H1 (cell line): ENCODE results near the gene TGFBR1. TPM values are rescaled to one million over a fixed set of nuclear protein-coding genes. Genes with fewer than 3 reads are reported as not detected.

ENCODE experiments used
- CTCF ChIA-PET: fragments of 300-600 bp; sonication (Branson Sonifier 250); formaldehyde crosslinking; loops from one replicate; lab custom pipeline; 2021; ENCODE audit not compliant: partially characterized antibody; lab: Charles Lee
- POLR2A ChIA-PET: fragments of 300-600 bp; sonication (Branson Sonifier 250); formaldehyde crosslinking; loops from one replicate; lab custom pipeline; 2021; ENCODE audit warnings: inconsistent platforms; ENCODE audit not compliant: partially characterized antibody; lab: Charles Lee
- DNase-seq, 2 experiments: peaks; one replicate each; pipeline versions ENCODE4 v3.0.0 to v3.0.0-alpha.2; 2010 to 2022; ENCODE audit warnings: low spot score in 2 of 2, low read depth in 1 of 2, mixed read lengths in 1 of 2
- FAIRE-seq: peaks from 2 replicates; lab custom pipeline; 2011; peaks lifted over from hg19 to GRCh38; lab: Jason Lieb, UNC
- H2AFZ ChIP-seq: 2 replicates; pipeline ENCODE4 v1.8.1; 2012; ENCODE audit warnings: low read length, inconsistent platforms
- H2AK5ac ChIP-seq: 2 replicates; pipeline ENCODE4 v1.6.1; 2013; ENCODE audit warnings: low read depth, low read length
- H2BK120ac ChIP-seq: replicated peaks from 2 replicates; pipeline ENCODE3; 2013; ENCODE audit warnings: low read depth, low read length, inconsistent platforms
- H2BK12ac ChIP-seq: 2 replicates; pipeline ENCODE4 v1.6.1; 2013; ENCODE audit warnings: low read depth, low read length
- H2BK15ac ChIP-seq: 2 replicates; pipeline ENCODE4 v1.6.1; 2013; ENCODE audit warnings: low read length
- H2BK20ac ChIP-seq: 2 replicates; pipeline ENCODE4 v1.6.1; 2013; ENCODE audit warnings: low read length
- H2BK5ac ChIP-seq: 2 replicates; pipeline ENCODE4 v1.6.1; 2013; ENCODE audit warnings: low read depth, low read length
- H3K14ac ChIP-seq: 2 replicates; pipeline ENCODE4 v1.6.1; 2013; ENCODE audit warnings: inconsistent platforms; ENCODE audit not compliant: insufficient read length
- H3K18ac ChIP-seq: 2 replicates; pipeline ENCODE4 v1.6.1; 2013; ENCODE audit warnings: low read length; ENCODE audit errors: extremely low read depth
- H3K23ac ChIP-seq: 2 replicates; pipeline ENCODE4 v1.6.1; 2013; ENCODE audit warnings: inconsistent platforms; ENCODE audit not compliant: insufficient read length
- H3K23me2 ChIP-seq: 2 replicates; pipeline ENCODE4 v1.6.1; 2013; ENCODE audit warnings: low read depth, low read length
- H3K27ac ChIP-seq: 2 replicates; pipeline ENCODE4 v1.6.1; 2011; ENCODE audit warnings: low read depth, low read length, inconsistent platforms
- H3K27me3 ChIP-seq, 4 experiments: replicated peaks in 1 of 4; 1 replicate in 1 of 4; 2 replicates in 3 of 4; pipeline versions ENCODE4 v1.6.1 to v1.8.1; 2011 to 2013; ENCODE audit warnings: low read length in 3 of 4, mild to moderate bottlenecking in 3 of 4, inconsistent platforms in 2 of 4, mixed read lengths in 2 of 4, moderate library complexity in 1 of 4; ENCODE audit not compliant: control insufficient read depth in 3 of 4, insufficient read depth in 3 of 4; ENCODE audit errors: extremely low read depth in 1 of 4
- H3K36me3 ChIP-seq, 4 experiments: 2 replicates each; pipeline versions ENCODE4 v1.6.1 to v1.8.1; 2011 to 2013; ENCODE audit warnings: mild to moderate bottlenecking in 4 of 4, low read length in 3 of 4, moderate library complexity in 2 of 4, control low read depth in 1 of 4, inconsistent platforms in 1 of 4; ENCODE audit not compliant: insufficient read depth in 4 of 4, control insufficient read depth in 2 of 4
- H3K4ac ChIP-seq: replicated peaks from 2 replicates; pipeline ENCODE3; 2013; ENCODE audit warnings: low read length, low read depth, mixed read lengths, inconsistent platforms; ENCODE audit not compliant: insufficient read length
- H3K4me1 ChIP-seq, 4 experiments: replicated peaks in 1 of 4; 1 replicate in 1 of 4; 2 replicates in 3 of 4; pipeline versions ENCODE4 v1.6.1 to v1.8.1; 2011 to 2013; ENCODE audit warnings: low read length in 3 of 4, inconsistent platforms in 2 of 4, mixed read lengths in 1 of 4; ENCODE audit not compliant: insufficient read depth in 4 of 4, control insufficient read depth in 3 of 4
- H3K4me2 ChIP-seq, 2 experiments: 2 replicates each; pipeline versions ENCODE4 v1.6.1 to v1.8.1; 2011 to 2013; ENCODE audit warnings: low read depth in 2 of 2, low read length in 2 of 2, control low read depth in 1 of 2, inconsistent platforms in 1 of 2, mild to moderate bottlenecking in 1 of 2; ENCODE audit not compliant: insufficient read depth in 1 of 2
- H3K4me3 ChIP-seq, 4 experiments: fragments of 200-600, 300-600 bp in 1 of 4; sonication (generic), shearing (Covaris generic), sonication (Bioruptor Twin) in 1 of 4; 2 replicates each; pipeline versions ENCODE4 v1.5.1 to v1.8.1; 2011 to 2016; ENCODE audit warnings: low read length in 4 of 4, low read depth in 3 of 4, control low read depth in 2 of 4, inconsistent platforms in 2 of 4, mild to moderate bottlenecking in 2 of 4, mixed read lengths in 1 of 4, moderate library complexity in 1 of 4; ENCODE audit not compliant: insufficient read depth in 2 of 4; ENCODE audit errors: extremely low read depth in 1 of 4
- H3K56ac ChIP-seq: replicated peaks from 2 replicates; pipeline ENCODE3; 2013; ENCODE audit warnings: low read depth, mild to moderate bottlenecking, mixed read lengths, low read length, inconsistent platforms; ENCODE audit not compliant: insufficient read length
- H3K79me1 ChIP-seq: 2 replicates; pipeline ENCODE4 v1.6.1; 2013; ENCODE audit warnings: low read depth, low read length, control low read depth
- H3K79me2 ChIP-seq, 2 experiments: 2 replicates each; pipeline versions ENCODE4 v1.6.1 to v1.8.1; 2012 to 2013; ENCODE audit warnings: low read length in 2 of 2, mild to moderate bottlenecking in 2 of 2, inconsistent platforms in 1 of 2; ENCODE audit not compliant: insufficient read depth in 2 of 2, control insufficient read depth in 1 of 2
- H3K9ac ChIP-seq, 4 experiments: replicated peaks in 1 of 4; 1 replicate in 1 of 4; 2 replicates in 3 of 4; pipeline versions ENCODE4 v1.6.1 to v1.8.1; 2011 to 2013; ENCODE audit warnings: low read depth in 3 of 4, low read length in 3 of 4, control low read depth in 2 of 4, mild to moderate bottlenecking in 2 of 4, moderate library complexity in 2 of 4, inconsistent platforms in 1 of 4; ENCODE audit errors: extremely low read depth in 1 of 4
- H3K9me3 ChIP-seq, 2 experiments: 2 replicates each; pipeline versions ENCODE4 v1.6.1 to v1.8.1; 2012 to 2013; ENCODE audit warnings: mild to moderate bottlenecking in 2 of 2, moderate library complexity in 2 of 2, control low read depth in 1 of 2, inconsistent platforms in 1 of 2, low read depth in 1 of 2, low read length in 1 of 2, mixed read lengths in 1 of 2; ENCODE audit not compliant: insufficient read depth in 2 of 2
- H4K20me1 ChIP-seq, 2 experiments: replicated peaks in 1 of 2; 2 replicates each; pipeline versions ENCODE3 to v1.8.1; 2011 to 2013; ENCODE audit warnings: inconsistent platforms in 2 of 2, low read length in 2 of 2, mild to moderate bottlenecking in 1 of 2; ENCODE audit not compliant: insufficient read depth in 2 of 2, control insufficient read depth in 1 of 2
- H4K5ac ChIP-seq: 2 replicates; pipeline ENCODE4 v1.6.1; 2013; ENCODE audit warnings: low read length, low read depth, mixed read lengths, inconsistent platforms; ENCODE audit not compliant: insufficient read length
- H4K8ac ChIP-seq: 2 replicates; pipeline ENCODE4 v1.8.0; 2013; ENCODE audit warnings: mild to moderate bottlenecking, moderate library complexity, low read length, inconsistent platforms; ENCODE audit not compliant: insufficient read depth; ENCODE audit errors: extremely low read depth
- H4K91ac ChIP-seq: replicated peaks from 2 replicates; pipeline ENCODE3; 2013; ENCODE audit warnings: low read length, mixed read lengths, inconsistent platforms; ENCODE audit not compliant: insufficient read length
- BRCA1 ChIP-seq: IDR thresholded peaks from 2 replicates; pipeline ENCODE4 v1.6.1; 2012; ENCODE audit warnings: low read depth, low read length, improper control_type of control experiment
- JUND ChIP-seq: IDR thresholded peaks from 2 replicates; pipeline ENCODE4 v1.6.1; 2011; ENCODE audit warnings: mild to moderate bottlenecking, improper control_type of control experiment, low read length
- KDM4A ChIP-seq: IDR thresholded peaks from one replicate; pipeline ENCODE4 v1.7.1; 2012; ENCODE audit warnings: low read depth, mild to moderate bottlenecking, moderate library complexity, low read length, inconsistent platforms; ENCODE audit not compliant: severe bottlenecking
- MAFK ChIP-seq: IDR thresholded peaks from 2 replicates; pipeline ENCODE4 v1.6.1; 2012; ENCODE audit warnings: low read depth, mild to moderate bottlenecking, improper control_type of control experiment, low read length
- RFX5 ChIP-seq: IDR thresholded peaks from 2 replicates; pipeline ENCODE4 v1.6.1; 2011; ENCODE audit warnings: low read depth, low read length, improper control_type of control experiment, borderline replicate concordance
- RNF2 ChIP-seq: fragments of 200-900, 300-1000 bp; sonication (generic); IDR thresholded peaks from 2 replicates; pipeline ENCODE4 v1.7.1; 2016; ENCODE audit warnings: borderline replicate concordance, low read depth, mild to moderate bottlenecking, antibody characterized with exemption, low read length; ENCODE audit not compliant: poor library complexity, severe bottlenecking; ENCODE audit errors: missing control alignments
- RXRA ChIP-seq: IDR thresholded peaks from 2 replicates; pipeline ENCODE4 v1.6.1; 2011; ENCODE audit warnings: low read depth, mild to moderate bottlenecking, low read length, moderate library complexity; ENCODE audit not compliant: insufficient read depth
- SP1 ChIP-seq: IDR thresholded peaks from 2 replicates; pipeline ENCODE4 v1.6.1; 2011; ENCODE audit warnings: low read depth, low read length
- SP4 ChIP-seq: IDR thresholded peaks from 2 replicates; pipeline ENCODE4 v1.6.1; 2012; ENCODE audit warnings: low read length, inconsistent platforms
- WGBS, 2 experiments: shearing (Covaris generic) in 1 of 2; methylation state at CpG; one replicate each; pipeline versions ENCODE4 v1.1.6 to v1.1.7; 2013 to 2015; ENCODE audit warnings: low lambda C conversion rate in 2 of 2, mixed read lengths in 2 of 2, inconsistent platforms in 1 of 2, low coverage in 1 of 2, missing lambda C conversion rate in 1 of 2; ENCODE audit not compliant: insufficient replicate concordance in 2 of 2, insufficient coverage in 1 of 2, insufficient read length in 1 of 2; ENCODE audit errors: extremely low coverage in 1 of 2, missing lambda C conversion rate in 1 of 2; 5-methylcytosine and 5-hydroxymethylcytosine counted together
- polyA plus RNA-seq, 7 experiments: library from polyadenylated mRNA; depleted of rRNA in 3 of 7; stranded (reverse) in 5 of 7; unstranded in 2 of 7; fragments of >200 nt in 5 of 7; fragments of 200-250 nt in 2 of 7; gene quantifications; 1 replicate in 5 of 7; 2 replicates in 1 of 7; 4 replicates in 1 of 7; pipeline versions ENCODE4 v1.2.1 to v1.2.3, GENCODE V29; 2011 to 2013; ENCODE audit warnings: missing spikeins in 2 of 7, mixed read lengths in 2 of 7
- total RNA-seq: library from RNA; stranded (reverse); fragmentation: NEBNext Ultra II Directional; extraction: Animal tissue kit (Norgen Biotek cat#: 25700); gene quantifications from 2 replicates; pipeline ENCODE4 v1.2.1, GENCODE V29; 2021
- TF ChIP-seq, protein P1 (sequence below): IDR thresholded peaks from 2 replicates; pipeline ENCODE4 v1.6.1; 2011; ENCODE audit warnings: low read length, improper control_type of control experiment

The TGFBR1 gene
- total and polyA plus RNA-seq, 2 of the 8 experiments (the other 6 are each of a cell fraction or from before 2014, with no cell fraction given): 16.8 to 52.4 TPM

DNA sequence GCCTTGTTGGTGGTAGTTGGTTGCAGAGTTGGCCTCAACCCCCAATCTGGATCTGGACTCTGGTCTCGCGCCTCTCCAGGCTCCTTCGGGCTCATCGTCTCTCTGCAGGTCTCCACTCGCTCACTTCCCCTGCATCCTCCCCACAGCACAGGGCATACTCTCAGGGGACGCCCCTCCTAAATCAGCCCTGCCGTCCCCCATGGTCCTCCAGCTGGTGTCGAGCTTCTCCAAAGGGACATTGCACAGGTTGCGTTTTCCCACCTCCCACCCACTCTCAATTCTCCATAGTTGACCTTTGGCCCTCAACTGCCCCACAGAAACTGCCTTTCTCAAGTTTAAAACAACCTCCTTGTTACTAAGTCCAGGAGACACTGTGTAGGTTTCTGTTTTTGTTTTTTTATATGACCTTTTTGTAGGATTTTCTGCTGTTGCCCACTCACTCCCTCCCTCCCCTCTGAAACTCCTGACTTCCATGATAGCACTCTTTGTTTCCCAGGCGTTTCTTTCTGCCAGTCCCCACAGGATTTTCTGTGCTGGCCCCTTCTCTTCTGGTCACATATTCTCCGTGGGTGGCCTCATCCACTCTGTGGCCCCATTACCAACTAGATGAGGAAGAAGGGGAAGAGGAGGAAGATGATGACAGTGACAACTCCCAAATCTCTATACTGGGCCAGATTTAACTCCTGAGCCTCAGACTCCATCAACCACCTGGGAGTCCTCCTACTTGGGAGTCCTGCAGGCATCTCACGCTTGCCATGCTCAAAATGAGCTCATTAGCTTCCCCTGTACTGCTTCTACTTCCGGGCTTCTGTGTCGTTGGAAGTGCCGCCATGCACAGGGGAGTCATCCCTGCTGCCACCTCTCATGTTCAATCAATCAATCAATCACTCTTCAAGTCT is 66.6 kb downstream of the TGFBR1 start:
- H2BK12ac ChIP-seq: peak overlapping the region; percentile 22; the same call in 1 of the 2 replicates
- H4K20me1 ChIP-seq: no peaks in the 10 kb centered on the region
- no peak for DNase-seq
- no peak overlapping the region for H3K4me3 ChIP-seq
- no peak overlapping the region for H3K4me2 ChIP-seq
- no peak overlapping the region for H2AK5ac ChIP-seq
- H3K4ac ChIP-seq: no peak overlapping the region
- H3K27ac ChIP-seq: no peak overlapping the region
- H4K8ac ChIP-seq: no peak overlapping the region
- no peak overlapping the region for H3K56ac ChIP-seq
- H3K79me2 ChIP-seq: no peaks in the 10 kb centered on the region
- ChIA-PET CTCF (interaction anchor here (0.9 to 5.3 kb wide), 9 partner anchors 8 to 798 kb away, joined by 3 to 41 read pairs (median 3); no protein-coding TSS in a partner anchor), POLR2A (no interaction called here)
- peaks cover 9 to 29% (median 17%) of the 10 kb centered on the region in 4 experiments for H3K4me1 ChIP-seq
- FAIRE-seq: no peak
- no peaks in the 10 kb centered on the region for H3K9me3 ChIP-seq
- H3K27me3 ChIP-seq: no peaks in the 10 kb centered on the region; a peak in 1 of 7 replicates
- peaks cover 4% of the 10 kb centered on the region; the same call in 1 of the 2 replicates for H3K23me2 ChIP-seq
- H4K5ac ChIP-seq: no peak overlapping the region
- H3K14ac ChIP-seq: no peak overlapping the region
- H2BK15ac ChIP-seq: no peak overlapping the region; the same call in 1 of the 2 replicates
- H2BK120ac ChIP-seq: peak overlapping the region; percentile 25
- H3K36me3 ChIP-seq: no peaks in the 10 kb centered on the region
- H3K18ac ChIP-seq: peak overlapping the region; percentile 38; the same call in 1 of the 2 replicates
- WGBS, 2 experiments: 87% methylated on average over 12 of the region's 15 CpGs; no CpG with 5 or more reads in 1 of the 2 experiments
- H4K91ac ChIP-seq: peak overlapping the region; percentile 63
- no peak overlapping the region for H2BK5ac ChIP-seq
- H2AFZ ChIP-seq: no peak overlapping the region
- no peak overlapping the region for H3K23ac ChIP-seq
- H3K9ac ChIP-seq: no peak overlapping the region
- H3K79me1 ChIP-seq: no peaks in the 10 kb centered on the region
- 0 out of 2 replicates have a peak overlapping the region, but pooled peaks have one; percentile 52 for H2BK20ac ChIP-seq
- TF ChIP-seq KDM4A: no peak
- no peak for TF ChIP-seq RXRA
- no peak for TF ChIP-seq JUND
- no peak for TF ChIP-seq SP1
- no peak for TF ChIP-seq MAFK
- TF ChIP-seq, protein P1, sequence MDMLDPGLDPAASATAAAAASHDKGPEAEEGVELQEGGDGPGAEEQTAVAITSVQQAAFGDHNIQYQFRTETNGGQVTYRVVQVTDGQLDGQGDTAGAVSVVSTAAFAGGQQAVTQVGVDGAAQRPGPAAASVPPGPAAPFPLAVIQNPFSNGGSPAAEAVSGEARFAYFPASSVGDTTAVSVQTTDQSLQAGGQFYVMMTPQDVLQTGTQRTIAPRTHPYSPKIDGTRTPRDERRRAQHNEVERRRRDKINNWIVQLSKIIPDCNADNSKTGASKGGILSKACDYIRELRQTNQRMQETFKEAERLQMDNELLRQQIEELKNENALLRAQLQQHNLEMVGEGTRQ: no peak
- TF ChIP-seq RNF2: no peak
- TF ChIP-seq RFX5: no peak
- TF ChIP-seq SP4: no peak
- TF ChIP-seq BRCA1: no peak
